Brain microvascular endothelial cell (primary cell): ENCODE results near the gene KLHL6.

Source experiments
- DNase-seq: peaks from one replicate; pipeline ENCODE4 v3.0.0-alpha.2; 2020
- H3K27ac ChIP-seq: fragments of 250-450 bp; sonication (Bioruptor Pico); 2 replicates; pipeline ENCODE4 v1.5.1; 2020; ENCODE audit warnings: mild to moderate bottlenecking, moderate library complexity
- H3K27me3 ChIP-seq: fragments of 250-450 bp; sonication (Bioruptor Pico); replicated peaks from 2 replicates; pipeline ENCODE4 v1.5.1; 2020; ENCODE audit warnings: mild to moderate bottlenecking
- H3K36me3 ChIP-seq: fragments of 250-450 bp; sonication (Bioruptor Pico); replicated peaks from 2 replicates; pipeline ENCODE4 v1.5.1; 2020; ENCODE audit warnings: mild to moderate bottlenecking
- H3K4me3 ChIP-seq: 2 replicates; pipeline ENCODE4 v1.5.1; 2011; ENCODE audit warnings: low read depth, mild to moderate bottlenecking, control low read depth, low read length, moderate library complexity
- CTCF ChIP-seq: IDR thresholded peaks from 2 replicates; pipeline ENCODE4 v1.5.1; 2011; ENCODE audit warnings: low read depth, mild to moderate bottlenecking, moderate library complexity, low read length, control low read depth, inconsistent platforms; ENCODE audit errors: missing control alignments
- in situ Hi-C: cut with HindIII; loops from 2 replicates; pipeline ENCODE4 v1.10.0; 2017; ENCODE audit warnings: low sequenced_read_pairs, low pct_ligation_motif_present

The KLHL6 gene

GRCh38 chr3:183502237-183503181 is 53.0 kb downstream of the KLHL6 start:
- no peak for TF ChIP-seq CTCF
- Histone ChIP-seq H3K4me3 (no peak overlapping the region), H3K27ac (no peak overlapping the region), H3K27me3 (no peaks in the 10 kb centered on the region), H3K36me3 (no peaks in the 10 kb centered on the region)
- no peak for DNase-seq
- in situ Hi-C loops, result no loop called here

GRCh38 chr3:183500981-183501704 is 54.4 kb downstream of the KLHL6 start:
- Histone ChIP-seq H3K27me3 (no peaks in the 10 kb centered on the region), H3K4me3 (no peak overlapping the region), H3K27ac (no peak overlapping the region), H3K36me3 (no peaks in the 10 kb centered on the region)
- in situ Hi-C loops, result no loop called here
- TF ChIP-seq CTCF, result no peak
- DNase-seq, result no peak

- no peak for DNase-seq
- Histone ChIP-seq H3K4me3 (no peak overlapping the region), H3K36me3 (no peaks in the 10 kb centered on the region), H3K27me3 (no peaks in the 10 kb centered on the region), H3K27ac (no peak overlapping the region)
- TF ChIP-seq CTCF, result no peak
- in situ Hi-C loops, result no loop called here
Measured at GRCh38 chr3:183500319-183500718, 55.2 kb downstream of the KLHL6 start.

GRCh38 chr3:183498634-183499033 is 56.9 kb downstream of the KLHL6 start:
- Histone ChIP-seq H3K4me3 (no peak overlapping the region), H3K27me3 (no peaks in the 10 kb centered on the region), H3K36me3 (no peaks in the 10 kb centered on the region), H3K27ac (no peak overlapping the region)
- no peak for DNase-seq
- TF ChIP-seq CTCF, result no peak
- in situ Hi-C loops, result loop anchor here (25.0 kb wide), 1 partner anchor 289 kb away; no protein-coding TSS in a partner anchor

- Histone ChIP-seq H3K27me3 (no peaks in the 10 kb centered on the region), H3K36me3 (no peaks in the 10 kb centered on the region), H3K4me3 (no peak overlapping the region), H3K27ac (no peak overlapping the region)
- no peak for TF ChIP-seq CTCF
- in situ Hi-C loops, result loop anchor here (25.0 kb wide), 1 partner anchor 290 kb away; no protein-coding TSS in a partner anchor
- no peak for DNase-seq
Measured at GRCh38 chr3:183497313-183497712, 58.2 kb downstream of the KLHL6 start.
